ENCODE measurements around the gene KIAA0513.

Gene KIAA0513

DNA sequence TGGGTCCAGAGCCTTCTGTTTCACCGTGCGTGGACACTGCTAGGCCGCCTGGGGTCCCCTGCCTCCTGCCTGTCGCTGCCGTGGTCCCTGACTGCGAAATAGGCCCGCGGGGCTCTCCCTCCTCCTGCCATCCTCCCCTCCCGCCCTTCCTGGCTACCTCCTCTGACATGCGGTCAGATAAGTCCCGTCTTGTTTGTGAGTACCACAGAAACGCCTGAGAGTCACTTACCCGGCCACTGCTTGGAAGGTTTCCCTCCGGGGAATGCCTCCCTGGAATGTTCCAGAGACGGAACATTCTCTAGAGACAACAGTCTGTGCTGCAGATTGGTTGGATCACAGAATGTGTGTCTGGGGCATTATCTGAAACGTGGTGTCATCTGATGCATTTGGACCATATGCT lies 61.9 kb downstream of the KIAA0513 start:
- H3K27me3 ChIP-seq (replicated peaks): peaks cover 4% of the 10 kb centered on the region
- H3K36me3 ChIP-seq (replicated peaks): no peaks in the 10 kb centered on the region
- no peak overlapping the region for H3K27ac ChIP-seq
- TF ChIP-seq CTCF (IDR thresholded peaks at IDR 0.05; ENCODE audit: low read depth, low read length, missing control alignments): no peak
- in situ Hi-C loops (cut with HindIII; ENCODE audit: low pct_ligation_motif_present, low sequenced_read_pairs): no loop called here
- DNase-seq: peak; percentile 5
- no peak overlapping the region for H3K4me3 ChIP-seq (ENCODE audit: low read depth, low read length)

- H3K27ac ChIP-seq: no peak overlapping the region
- DNase-seq: peak; percentile 12
- in situ Hi-C loops (cut with HindIII; ENCODE audit: low pct_ligation_motif_present, low sequenced_read_pairs): no loop called here
- TF ChIP-seq CTCF (IDR thresholded peaks at IDR 0.05; ENCODE audit: low read depth, low read length, missing control alignments): no peak
- no peak overlapping the region for H3K4me3 ChIP-seq (ENCODE audit: low read depth, low read length)
- H3K36me3 ChIP-seq (replicated peaks): no peaks in the 10 kb centered on the region
- peaks cover 4% of the 10 kb centered on the region for H3K27me3 ChIP-seq (replicated peaks)
Measured at GRCh38 chr16:85090181-85090580, 62.6 kb downstream of the KIAA0513 start.

GRCh38 chr16:85090873-85091521 lies 63.4 kb downstream of the KIAA0513 start:
- Histone ChIP-seq H3K4me3 (ENCODE audit: low read depth, low read length) (no peak overlapping the region), H3K27me3 (replicated peaks) (peaks cover 4% of the 10 kb centered on the region), H3K36me3 (replicated peaks) (no peaks in the 10 kb centered on the region), H3K27ac (no peak overlapping the region)
- no peak for TF ChIP-seq CTCF (IDR thresholded peaks at IDR 0.05; ENCODE audit: low read depth, low read length, missing control alignments)
- DNase-seq: no peak
- in situ Hi-C loops (cut with HindIII; ENCODE audit: low pct_ligation_motif_present, low sequenced_read_pairs): no loop called here

DNA sequence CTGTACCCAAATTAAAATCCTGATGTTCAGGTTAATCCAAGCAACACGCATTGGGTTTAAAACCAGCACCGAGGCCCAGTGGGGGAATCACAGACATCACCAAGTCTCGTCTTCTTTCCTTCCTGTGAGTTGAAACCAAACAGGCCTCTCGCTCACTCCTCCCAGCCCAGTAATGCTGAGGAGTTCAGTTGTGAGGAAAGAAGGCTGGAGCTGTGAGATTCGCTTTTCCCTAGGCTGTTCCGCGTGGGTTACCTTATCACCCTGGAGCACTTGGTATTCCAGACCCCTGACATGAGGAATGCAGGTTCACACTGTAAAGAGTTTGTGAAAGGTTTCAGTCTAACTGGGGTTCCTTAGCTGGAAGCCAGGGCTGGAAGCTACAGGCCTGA lies 63.9 kb downstream of the KIAA0513 start:
- no peak overlapping the region for H3K4me3 ChIP-seq (ENCODE audit: low read depth, low read length)
- H3K27me3 ChIP-seq (replicated peaks): peaks cover 6% of the 10 kb centered on the region
- TF ChIP-seq CTCF (IDR thresholded peaks at IDR 0.05; ENCODE audit: low read depth, low read length, missing control alignments): no peak
- in situ Hi-C loops (cut with HindIII; ENCODE audit: low pct_ligation_motif_present, low sequenced_read_pairs): no loop called here
- H3K27ac ChIP-seq: no peak overlapping the region
- no peaks in the 10 kb centered on the region for H3K36me3 ChIP-seq (replicated peaks)
- DNase-seq: no peak

GRCh38 chr16:85092309-85092708 lies 64.7 kb downstream of the KIAA0513 start:
- no peak overlapping the region for H3K27ac ChIP-seq
- peaks cover 9% of the 10 kb centered on the region for H3K27me3 ChIP-seq (replicated peaks)
- no peak for DNase-seq
- H3K36me3 ChIP-seq (replicated peaks): no peaks in the 10 kb centered on the region
- in situ Hi-C loops (cut with HindIII; ENCODE audit: low pct_ligation_motif_present, low sequenced_read_pairs): no loop called here
- no peak overlapping the region for H3K4me3 ChIP-seq (ENCODE audit: low read depth, low read length)
- no peak for TF ChIP-seq CTCF (IDR thresholded peaks at IDR 0.05; ENCODE audit: low read depth, low read length, missing control alignments)

DNA sequence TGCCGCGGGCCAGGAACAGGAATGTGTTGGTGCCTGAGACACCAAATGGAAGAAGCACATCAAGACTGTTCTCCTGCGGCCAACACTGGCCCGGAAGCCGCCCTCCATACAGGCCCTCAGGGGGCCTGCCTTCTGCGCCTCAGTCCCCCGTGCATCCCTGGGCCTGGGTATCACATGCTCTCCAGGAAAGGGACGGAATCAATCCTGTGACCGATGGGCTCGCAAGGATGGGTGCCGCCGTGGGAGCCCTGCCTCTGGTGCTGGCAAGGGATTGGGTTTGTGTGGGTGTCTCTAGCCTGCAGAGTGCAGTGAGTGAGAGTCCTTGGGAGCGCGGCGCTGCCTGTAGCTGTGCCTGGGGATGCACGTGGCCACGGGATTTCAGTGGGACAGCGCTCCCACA lies 65.3 kb downstream of the KIAA0513 start:
- in situ Hi-C loops (cut with HindIII; ENCODE audit: low pct_ligation_motif_present, low sequenced_read_pairs): no loop called here
- no peak for TF ChIP-seq CTCF (IDR thresholded peaks at IDR 0.05; ENCODE audit: low read depth, low read length, missing control alignments)
- DNase-seq: no peak
- Histone ChIP-seq H3K4me3 (ENCODE audit: low read depth, low read length) (no peak overlapping the region), H3K27ac (no peak overlapping the region), H3K27me3 (replicated peaks) (peaks cover 9% of the 10 kb centered on the region), H3K36me3 (replicated peaks) (no peaks in the 10 kb centered on the region)
